Lower leg skin (tissue), 3 donors: ENCODE results near the gene TNNI3K.

Source experiments
- POLR2A ChIP-seq, 2 donors: fragments of 450-650 bp; IDR thresholded peaks; one replicate each; pipeline ENCODE4 v1.6.1; 2016 to 2017; ENCODE audit warnings: antibody characterized with exemption in 2 of 2, mild to moderate bottlenecking in 1 of 2, moderate library complexity in 1 of 2
- TF ChIP-seq, protein P1 (sequence below), 3 donors: fragments of 450-650 bp; IDR thresholded peaks; one replicate each; pipeline ENCODE4 v1.5.1; 2016; ENCODE audit warnings: antibody characterized with exemption in 3 of 3, mild to moderate bottlenecking in 3 of 3, moderate library complexity in 2 of 3

DNA sequence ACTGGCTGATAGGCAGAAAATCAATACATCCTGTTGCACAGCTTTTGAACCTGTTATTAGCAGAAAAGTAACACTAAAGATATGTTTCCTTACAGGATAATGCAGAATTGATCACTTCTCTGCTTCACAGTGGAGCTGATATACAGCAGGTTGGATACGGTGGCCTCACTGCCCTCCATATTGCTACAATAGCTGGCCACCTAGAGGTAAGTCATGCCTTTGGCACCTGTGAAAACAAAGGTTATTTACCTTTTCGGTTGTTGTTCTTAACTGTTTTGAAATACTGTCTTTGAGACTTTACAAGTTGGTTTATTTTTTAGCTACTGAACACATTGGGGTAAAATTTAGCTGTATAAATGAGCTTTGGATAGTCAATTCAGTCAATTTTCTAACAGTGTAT is 36.3 kb downstream of the TNNI3K start:
- TF ChIP-seq, protein P1, sequence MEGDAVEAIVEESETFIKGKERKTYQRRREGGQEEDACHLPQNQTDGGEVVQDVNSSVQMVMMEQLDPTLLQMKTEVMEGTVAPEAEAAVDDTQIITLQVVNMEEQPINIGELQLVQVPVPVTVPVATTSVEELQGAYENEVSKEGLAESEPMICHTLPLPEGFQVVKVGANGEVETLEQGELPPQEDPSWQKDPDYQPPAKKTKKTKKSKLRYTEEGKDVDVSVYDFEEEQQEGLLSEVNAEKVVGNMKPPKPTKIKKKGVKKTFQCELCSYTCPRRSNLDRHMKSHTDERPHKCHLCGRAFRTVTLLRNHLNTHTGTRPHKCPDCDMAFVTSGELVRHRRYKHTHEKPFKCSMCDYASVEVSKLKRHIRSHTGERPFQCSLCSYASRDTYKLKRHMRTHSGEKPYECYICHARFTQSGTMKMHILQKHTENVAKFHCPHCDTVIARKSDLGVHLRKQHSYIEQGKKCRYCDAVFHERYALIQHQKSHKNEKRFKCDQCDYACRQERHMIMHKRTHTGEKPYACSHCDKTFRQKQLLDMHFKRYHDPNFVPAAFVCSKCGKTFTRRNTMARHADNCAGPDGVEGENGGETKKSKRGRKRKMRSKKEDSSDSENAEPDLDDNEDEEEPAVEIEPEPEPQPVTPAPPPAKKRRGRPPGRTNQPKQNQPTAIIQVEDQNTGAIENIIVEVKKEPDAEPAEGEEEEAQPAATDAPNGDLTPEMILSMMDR (IDR thresholded peaks at IDR 0.05) = no peak
- no peak for TF ChIP-seq POLR2A (IDR thresholded peaks at IDR 0.05)
